22Rv1 (cell line): ENCODE data around the gene GATAD2A.

ENCODE experiments used
- H3K27ac ChIP-seq: fragments of 450-650 bp; 2 replicates; pipeline ENCODE4 v1.5.1; 2017
- ZFX ChIP-seq: fragments of 450-650 bp; IDR thresholded peaks from 2 replicates; pipeline ENCODE4 v1.6.1; 2017; ENCODE audit warnings: antibody characterized with exemption, borderline replicate concordance
- TF ChIP-seq, protein P1 (sequence below): fragments of 450-650 bp; IDR thresholded peaks from 2 replicates; pipeline ENCODE4 v1.5.1; 2017; ENCODE audit warnings: mild to moderate bottlenecking

GATAD2A gene

DNA sequence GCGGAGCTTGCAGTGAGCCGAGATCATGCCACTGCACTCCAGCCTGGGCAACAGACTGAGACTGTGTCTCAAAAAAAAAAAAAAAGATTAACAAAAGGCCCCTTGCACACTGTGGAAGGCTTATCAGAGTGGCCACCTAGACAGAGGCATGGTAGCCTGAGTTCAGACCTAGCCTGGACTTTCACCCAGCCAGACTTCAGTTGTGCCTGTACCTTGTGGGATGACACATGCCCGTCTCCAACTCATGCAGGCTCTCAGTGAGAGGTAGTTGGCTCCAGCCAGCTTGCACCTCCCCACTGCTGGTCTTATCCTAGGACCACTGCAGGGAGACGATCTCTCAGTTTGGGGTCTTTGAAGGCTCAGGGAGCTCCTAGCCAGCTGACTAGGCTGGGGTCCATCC, 52.2 kb downstream of the GATAD2A start:
- H3K27ac ChIP-seq, result no peak overlapping the region

DNA sequence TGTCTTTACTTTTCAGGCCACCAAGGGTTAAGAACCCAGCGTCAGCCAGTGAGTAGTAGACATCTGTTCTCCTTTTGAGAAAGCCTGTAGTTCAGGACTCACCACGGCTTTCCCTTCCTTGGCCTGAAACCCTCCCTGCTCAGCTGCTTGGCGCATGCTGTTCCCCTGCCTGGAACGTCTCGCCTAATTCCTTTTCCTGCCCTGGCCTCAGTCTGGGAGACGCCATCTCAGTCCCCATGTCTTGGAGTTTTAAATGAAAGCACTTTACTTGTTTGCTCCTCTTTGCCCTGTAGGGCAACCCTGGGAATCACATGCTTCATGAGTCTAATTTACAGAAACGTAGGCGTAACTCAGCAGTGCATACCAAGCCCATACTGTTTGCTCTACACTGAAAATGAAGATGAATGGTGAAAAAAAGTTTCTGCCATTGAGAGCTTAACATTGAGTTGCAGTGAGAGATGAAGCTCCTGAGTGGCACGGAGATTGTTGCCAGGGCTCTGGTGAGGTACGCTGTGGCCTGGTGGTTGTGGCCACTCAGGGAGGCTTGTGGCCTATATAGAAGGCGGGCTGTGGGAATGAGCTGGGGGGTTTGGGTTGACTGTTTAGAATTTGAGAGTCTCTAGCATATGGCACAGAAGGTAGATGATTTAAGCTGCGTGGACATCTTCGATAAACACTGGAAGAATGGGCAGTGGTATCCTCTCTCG, 52.8 kb downstream of the GATAD2A start:
- no peak overlapping the region for H3K27ac ChIP-seq

More for the DNA sequence above, 52.2 kb downstream of the GATAD2A start:
- TF ChIP-seq, protein P1, sequence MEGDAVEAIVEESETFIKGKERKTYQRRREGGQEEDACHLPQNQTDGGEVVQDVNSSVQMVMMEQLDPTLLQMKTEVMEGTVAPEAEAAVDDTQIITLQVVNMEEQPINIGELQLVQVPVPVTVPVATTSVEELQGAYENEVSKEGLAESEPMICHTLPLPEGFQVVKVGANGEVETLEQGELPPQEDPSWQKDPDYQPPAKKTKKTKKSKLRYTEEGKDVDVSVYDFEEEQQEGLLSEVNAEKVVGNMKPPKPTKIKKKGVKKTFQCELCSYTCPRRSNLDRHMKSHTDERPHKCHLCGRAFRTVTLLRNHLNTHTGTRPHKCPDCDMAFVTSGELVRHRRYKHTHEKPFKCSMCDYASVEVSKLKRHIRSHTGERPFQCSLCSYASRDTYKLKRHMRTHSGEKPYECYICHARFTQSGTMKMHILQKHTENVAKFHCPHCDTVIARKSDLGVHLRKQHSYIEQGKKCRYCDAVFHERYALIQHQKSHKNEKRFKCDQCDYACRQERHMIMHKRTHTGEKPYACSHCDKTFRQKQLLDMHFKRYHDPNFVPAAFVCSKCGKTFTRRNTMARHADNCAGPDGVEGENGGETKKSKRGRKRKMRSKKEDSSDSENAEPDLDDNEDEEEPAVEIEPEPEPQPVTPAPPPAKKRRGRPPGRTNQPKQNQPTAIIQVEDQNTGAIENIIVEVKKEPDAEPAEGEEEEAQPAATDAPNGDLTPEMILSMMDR, result no peak
- TF ChIP-seq ZFX, result no peak

DNA sequence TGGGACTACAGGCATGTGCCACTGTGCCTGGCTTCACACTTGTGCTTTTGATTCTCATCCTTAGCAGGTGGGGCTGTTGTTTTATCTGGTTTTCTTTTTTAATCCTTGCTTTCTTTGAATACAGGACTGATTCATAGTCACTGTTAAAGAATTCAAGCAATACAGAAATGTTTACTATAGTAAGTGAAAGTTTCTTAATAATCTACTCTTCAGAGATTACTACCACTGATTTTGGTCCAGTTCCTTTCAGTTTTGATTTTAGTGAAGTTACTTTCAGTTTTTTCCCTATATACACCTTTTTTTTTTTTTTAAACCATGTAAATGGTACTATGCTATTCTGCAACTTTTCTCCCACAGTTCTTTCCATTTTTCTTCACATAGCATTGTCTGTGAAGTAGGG, 53.6 kb downstream of the GATAD2A start:
- H3K27ac ChIP-seq, result no peak overlapping the region
- TF ChIP-seq ZFX, result no peak
- TF ChIP-seq, protein P1, result no peak

More for the DNA sequence above, 52.8 kb downstream of the GATAD2A start:
- TF ChIP-seq, protein P1, result no peak
- no peak for TF ChIP-seq ZFX

DNA sequence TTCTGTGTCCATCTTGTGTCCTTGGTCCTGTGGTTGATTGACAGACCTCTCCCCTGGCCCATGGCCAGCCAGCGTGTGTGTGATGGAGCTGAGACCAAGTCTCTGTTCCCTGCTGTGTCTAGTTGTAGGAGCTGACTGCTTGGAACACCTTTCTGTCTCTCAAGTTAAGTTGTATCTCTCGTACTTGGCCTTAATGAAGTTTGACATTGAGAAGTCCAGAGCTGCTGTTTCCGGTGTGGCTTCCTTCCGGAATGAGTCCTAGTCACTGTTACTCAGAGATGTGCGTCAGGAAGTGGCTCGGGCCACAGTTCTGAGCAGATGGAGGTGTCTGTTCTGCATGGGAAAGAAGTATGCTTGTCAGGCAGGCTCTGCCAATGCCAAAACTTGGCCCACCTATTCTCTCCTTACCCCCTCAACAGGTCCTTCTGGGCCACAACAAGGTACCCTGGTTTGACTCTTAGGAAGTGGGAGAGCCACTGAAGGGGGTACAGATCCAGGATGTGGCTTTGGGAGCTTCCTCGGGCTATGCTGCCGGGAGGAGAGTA, 54.3 kb downstream of the GATAD2A start:
- H3K27ac ChIP-seq, result no peak overlapping the region
- no peak for TF ChIP-seq ZFX
- TF ChIP-seq, protein P1, result no peak

DNA sequence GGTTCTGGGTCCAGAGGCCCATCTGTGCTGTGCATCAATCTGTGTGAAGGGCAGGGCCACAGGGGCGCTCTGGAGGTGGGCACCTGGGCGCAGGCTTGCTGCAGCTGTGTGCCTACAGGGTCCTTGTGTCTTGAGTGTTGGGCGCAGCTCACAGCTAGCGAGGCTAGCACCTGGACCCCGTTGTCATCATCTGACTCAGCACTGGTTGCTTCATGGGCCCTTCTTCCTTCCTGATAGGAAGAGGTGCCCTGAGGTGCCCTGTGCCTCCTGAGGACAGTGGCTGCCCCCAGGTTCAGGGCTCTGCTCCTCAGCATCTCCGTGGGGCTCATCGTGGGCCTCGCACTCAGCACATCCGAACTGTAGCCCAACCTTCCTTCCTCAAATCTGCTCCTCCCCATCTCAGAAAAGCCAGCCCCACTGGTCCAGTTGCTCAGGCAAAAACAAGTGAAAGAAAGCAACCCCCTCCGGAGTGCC, 54.8 kb downstream of the GATAD2A start:
- TF ChIP-seq ZFX, result no peak
- TF ChIP-seq, protein P1, result no peak
- H3K27ac ChIP-seq, result no peak overlapping the region

DNA sequence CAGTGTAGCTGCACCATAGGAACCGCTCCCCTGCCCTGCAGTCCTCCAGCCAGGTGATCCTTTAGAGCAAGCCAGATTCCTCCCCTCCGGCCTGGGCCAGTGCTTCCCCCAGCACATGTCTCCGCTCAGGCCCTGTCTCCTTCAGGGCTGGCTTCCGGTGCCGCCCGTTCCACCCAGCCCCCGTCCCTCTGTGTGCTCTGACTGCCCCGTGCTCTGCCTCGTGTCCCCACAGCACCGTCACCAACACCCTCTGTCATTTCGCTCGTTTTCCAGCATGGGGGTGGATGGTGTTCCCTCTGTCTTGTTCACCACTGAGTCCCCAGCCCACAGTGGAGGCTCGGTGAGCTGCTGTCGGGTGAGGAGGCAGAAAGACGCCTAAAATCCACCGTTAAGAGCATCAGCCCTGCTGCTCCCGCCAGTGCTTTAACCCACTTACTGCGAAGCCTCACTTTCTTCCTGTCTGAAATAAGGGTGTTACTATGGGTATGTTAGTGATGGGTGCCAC, 55.3 kb downstream of the GATAD2A start:
- TF ChIP-seq, protein P1, result no peak
- no peak for TF ChIP-seq ZFX
- peak overlapping the region; percentile 80 for H3K27ac ChIP-seq

DNA sequence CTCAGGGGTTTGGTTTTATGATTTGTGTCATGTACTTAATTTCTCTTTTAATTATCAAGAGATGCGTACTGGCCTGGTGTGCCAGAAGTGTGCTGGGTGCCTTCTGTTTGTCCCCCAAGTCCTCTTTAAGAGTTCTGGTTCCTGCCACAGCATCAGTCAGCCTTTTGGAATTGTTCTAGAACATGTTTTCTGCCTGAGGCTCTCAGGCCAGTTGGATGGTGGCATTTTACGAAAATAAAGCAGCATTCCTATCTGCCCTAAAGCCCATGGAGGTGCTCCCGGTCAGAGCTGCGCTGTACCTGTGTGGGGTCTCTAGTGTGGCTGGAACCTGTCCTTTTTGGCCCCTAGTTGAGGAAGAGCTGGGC, 55.8 kb downstream of the GATAD2A start:
- TF ChIP-seq, protein P1, result no peak
- TF ChIP-seq ZFX, result no peak
- H3K27ac ChIP-seq, result peak overlapping the region; percentile 80
